ENCODE results near the gene ACADVL. TPM values are rescaled to one million over a fixed set of nuclear protein-coding genes. Genes with fewer than 3 reads are reported as not detected.

Gene ACADVL
- total RNA-seq, 1 experiment from 2014 or later, result 283 TPM

GRCh38 chr17:7215136-7215638 is 4.6 kb upstream of the ACADVL start:
- Histone ChIP-seq H3K14ac (ENCODE audit: insufficient read depth, low read length) (no peak overlapping the region), H2AK5ac (ENCODE audit: insufficient read length, low read length) (no peak overlapping the region), H3K56ac (ENCODE audit: insufficient read length, low read depth, low read length) (no peak overlapping the region), H3K4ac (ENCODE audit: low read depth, low read length) (no peak overlapping the region), H3K23me2 (ENCODE audit: insufficient read length, low read depth, low read length, poor library complexity, severe bottlenecking) (peaks cover 25% of the 10 kb centered on the region), H2BK20ac (ENCODE audit: low read depth, low read length, poor library complexity, severe bottlenecking) (no peak overlapping the region), H2BK5ac (ENCODE audit: insufficient read length, low read length) (no peak overlapping the region), H2BK120ac (ENCODE audit: low read depth, low read length, poor library complexity, severe bottlenecking) (no peak overlapping the region), H3K9ac (ENCODE audit: extremely low read depth, insufficient read length, low read length) (no peak overlapping the region), H2AFZ (ENCODE audit: low read length) (no peak overlapping the region), H3K27ac (ENCODE audit: insufficient read length, low read depth, low read length) (no peak overlapping the region), H3K4me2 (ENCODE audit: insufficient read depth, insufficient read length, low read length) (peak overlapping the region; percentile 87), H3K18ac (ENCODE audit: insufficient read length, low read depth, low read length) (no peak overlapping the region), H4K20me1 (ENCODE audit: control insufficient read depth, insufficient read depth, insufficient read length) (no peaks in the 10 kb centered on the region), H3K23ac (ENCODE audit: insufficient read length, low read depth, low read length) (no peak overlapping the region), H2BK12ac (ENCODE audit: insufficient read length, low read depth, low read length) (no peak overlapping the region), H2BK15ac (ENCODE audit: low read depth, low read length) (no peak overlapping the region), H3T11ph (ENCODE audit: low read length) (no peak overlapping the region), H3K9me3 (ENCODE audit: control insufficient read depth, low read depth, low read length) (no peaks in the 10 kb centered on the region), H4K5ac (ENCODE audit: insufficient read length, low read depth, low read length) (no peak overlapping the region), H3K4me1 (ENCODE audit: insufficient read depth, low read length) (peaks cover 3% of the 10 kb centered on the region; the same call in 1 of the 2 replicates), H3K79me1 (ENCODE audit: insufficient read depth, low read depth, low read length, poor library complexity, severe bottlenecking) (peaks cover 2% of the 10 kb centered on the region), H3K79me2 (ENCODE audit: insufficient read depth, low read length) (peaks cover 3% of the 10 kb centered on the region; the same call in 1 of the 2 replicates), H3K27me3 (ENCODE audit: insufficient read depth, low read length) (no peaks in the 10 kb centered on the region), H4K8ac (replicated peaks; ENCODE audit: insufficient read length, low read depth, low read length) (no peak overlapping the region), H4K91ac (ENCODE audit: insufficient read length, low read depth, low read length) (no peak overlapping the region)
- TF ChIP-seq CTCF (conservative IDR thresholded peaks at IDR 0.05), result no peak
- Mint-ChIP-seq H3K36me3 (ENCODE audit: insufficient read depth in 1 of 3, low read depth in 3 of 3) (peaks cover 0 to 3% (median 0%) of the 10 kb centered on the region in 3 experiments; a peak in 2 of 7 replicates), H3K4me3 (peak overlapping the region; percentile 71 to 91), H3K27me3 (ENCODE audit: low read depth) (no peaks in the 10 kb centered on the region; the same call in none of the 2 replicates), H3K9me3 (no peaks in the 10 kb centered on the region), H3K4me1 (peaks cover 63 to 67% of the 10 kb centered on the region in 2 experiments), H3K27ac (peak overlapping the region; percentile 71 to 95 (median 95); a peak in 6 of 7 replicates)
- no peak for DNase-seq
- no CpG with 5 or more reads among the region's 9 CpGs for WGBS (ENCODE audit: extremely low coverage, insufficient read length, low lambda C conversion rate)
